Skeletal muscle satellite cell (primary cell): ENCODE results near the gene GSTK1. TPM values are rescaled to one million over a fixed set of nuclear protein-coding genes. Genes with fewer than 3 reads are reported as not detected.
"Not testable (repeated sequence)": the region's sequence is repeated elsewhere in the genome, so short reads cannot be mapped to it uniquely, and the experiment has no call there.

Source experiments
- H3K27me3 ChIP-seq: 2 replicates; pipeline ENCODE4 v1.7.0; 2013; ENCODE audit warnings: low read length; ENCODE audit not compliant: control insufficient read depth, insufficient read depth
- H3K36me3 ChIP-seq: 2 replicates; pipeline ENCODE4 v1.7.0; 2013; ENCODE audit warnings: mild to moderate bottlenecking, control low read depth, low read length; ENCODE audit not compliant: insufficient read depth
- H3K4me1 ChIP-seq: 2 replicates; pipeline ENCODE4 v1.7.0; 2013; ENCODE audit warnings: low read length; ENCODE audit not compliant: control insufficient read depth, insufficient read depth
- H3K4me2 ChIP-seq: 2 replicates; pipeline ENCODE4 v1.7.0; 2013; ENCODE audit warnings: mild to moderate bottlenecking, low read length
- H3K4me3 ChIP-seq: 2 replicates; pipeline ENCODE4 v1.7.0; 2013; ENCODE audit warnings: low read length
- H3K9ac ChIP-seq: 2 replicates; pipeline ENCODE4 v1.7.0; 2013; ENCODE audit warnings: mild to moderate bottlenecking, low read depth, low read length, moderate library complexity
- H3K9me3 ChIP-seq: replicated peaks from 2 replicates; pipeline ENCODE4 v1.7.0; 2013; ENCODE audit warnings: mild to moderate bottlenecking, control low read depth, low read length
- total RNA-seq: library from RNA; depleted of rRNA; stranded (reverse); fragments of >200 nt; gene quantifications from 2 replicates; pipeline ENCODE4 v1.2.3, GENCODE V29; 2012; rRNA removed

GSTK1 gene
- 77.6 and 102 TPM in 2 replicates for total RNA-seq

- Histone ChIP-seq H3K4me3 (peak within 1 kb of the TSS; percentile 99), H3K4me1 (peaks cover 17% of the 10 kb centered on the region), H3K27me3 (no peaks in the 10 kb centered on the region)
Observed at GRCh38 chr7:143263266-143264195, at the start of gene GSTK1. Gene GSTK1 (plus strand): TSS chr7:143263441. CDS start chr7:143263514, 73 bp downstream.

GRCh38 chr7:143213478-143213877 is 49.8 kb upstream of the GSTK1 start:
- H3K4me1 ChIP-seq, H3K36me3 ChIP-seq, H3K4me2 ChIP-seq, H3K9ac ChIP-seq, H3K27me3 ChIP-seq, H3K4me3 ChIP-seq, H3K9me3 ChIP-seq: not testable (repeated sequence)

More at GRCh38 chr7:143263266-143264195, at the start of gene GSTK1:
- H3K9ac ChIP-seq = peak within 1 kb of the TSS; percentile 92
- no peaks in the 10 kb centered on the region for H3K9me3 ChIP-seq
- H3K4me2 ChIP-seq = peak within 1 kb of the TSS; percentile 98
- H3K36me3 ChIP-seq = peaks cover 15% of the 10 kb centered on the region

GRCh38 chr7:143214789-143215679 is 48.2 kb upstream of the GSTK1 start:
- H3K4me1 ChIP-seq = peaks cover 10% of the 10 kb centered on the region
- no peak overlapping the region for H3K4me3 ChIP-seq
- H3K27me3 ChIP-seq = no peaks in the 10 kb centered on the region
- no peaks in the 10 kb centered on the region for H3K9me3 ChIP-seq
- no peak overlapping the region for H3K9ac ChIP-seq
- no peaks in the 10 kb centered on the region for H3K36me3 ChIP-seq
- H3K4me2 ChIP-seq = no peak overlapping the region

- Histone ChIP-seq H3K4me3 (no peak overlapping the region), H3K4me2 (no peak overlapping the region), H3K9me3 (no peaks in the 10 kb centered on the region), H3K36me3 (no peaks in the 10 kb centered on the region), H3K4me1 (peaks cover 10% of the 10 kb centered on the region), H3K9ac (peak overlapping the region; percentile 32), H3K27me3 (no peaks in the 10 kb centered on the region)
Observed at GRCh38 chr7:143216151-143216550, 47.1 kb upstream of the GSTK1 start.

- Histone ChIP-seq H3K4me3 (no peak overlapping the region), H3K27me3 (no peaks in the 10 kb centered on the region), H3K4me2 (no peak overlapping the region), H3K9ac (no peak overlapping the region), H3K4me1 (peaks cover 10% of the 10 kb centered on the region), H3K9me3 (no peaks in the 10 kb centered on the region), H3K36me3 (no peaks in the 10 kb centered on the region)
Observed at GRCh38 chr7:143216686-143217085, 46.6 kb upstream of the GSTK1 start.

- Histone ChIP-seq H3K36me3 (no peaks in the 10 kb centered on the region), H3K9ac (no peak overlapping the region), H3K4me3 (no peak overlapping the region), H3K4me1 (peaks cover 10% of the 10 kb centered on the region), H3K9me3 (no peaks in the 10 kb centered on the region), H3K27me3 (peaks cover 8% of the 10 kb centered on the region), H3K4me2 (no peak overlapping the region)
Observed at GRCh38 chr7:143217806-143218205, 45.4 kb upstream of the GSTK1 start.

GRCh38 chr7:143221286-143221685 is 42.0 kb upstream of the GSTK1 start:
- Histone ChIP-seq H3K4me3 (no peak overlapping the region), H3K4me2 (no peak overlapping the region), H3K9me3 (no peaks in the 10 kb centered on the region), H3K36me3 (no peaks in the 10 kb centered on the region), H3K27me3 (peaks cover 15% of the 10 kb centered on the region), H3K4me1 (peaks cover 2% of the 10 kb centered on the region), H3K9ac (no peak overlapping the region)

GRCh38 chr7:143221737-143222136 is 41.5 kb upstream of the GSTK1 start, which contains the start of gene TAS2R40:
Gene TAS2R40 (plus strand): TSS chr7:143222037. CDS start chr7:143222079, 42 bp downstream.
- no peaks in the 10 kb centered on the region for H3K9me3 ChIP-seq
- H3K9ac ChIP-seq = no peak within 1 kb of the TSS
- no peaks in the 10 kb centered on the region for H3K4me1 ChIP-seq
- H3K4me3 ChIP-seq = no peak within 1 kb of the TSS
- H3K27me3 ChIP-seq = peaks cover 15% of the 10 kb centered on the region
- no peak within 1 kb of the TSS for H3K4me2 ChIP-seq
- no peaks in the 10 kb centered on the region for H3K36me3 ChIP-seq

GRCh38 chr7:143222782-143223181 is 40.5 kb upstream of the GSTK1 start:
- peaks cover 5% of the 10 kb centered on the region for H3K4me1 ChIP-seq

GRCh38 chr7:143223784-143224183 is 39.5 kb upstream of the GSTK1 start:
- Histone ChIP-seq H3K9me3 (no peaks in the 10 kb centered on the region), H3K4me1 (peaks cover 13% of the 10 kb centered on the region), H3K9ac (no peak overlapping the region), H3K4me2 (no peak overlapping the region), H3K27me3 (peaks cover 15% of the 10 kb centered on the region), H3K4me3 (no peak overlapping the region), H3K36me3 (no peaks in the 10 kb centered on the region)

More at GRCh38 chr7:143222782-143223181, 40.5 kb upstream of the GSTK1 start:
- Histone ChIP-seq H3K9me3 (no peaks in the 10 kb centered on the region), H3K9ac (no peak overlapping the region), H3K4me3 (no peak overlapping the region), H3K36me3 (no peaks in the 10 kb centered on the region), H3K27me3 (peaks cover 15% of the 10 kb centered on the region), H3K4me2 (no peak overlapping the region)

GRCh38 chr7:143225047-143225446 is 38.2 kb upstream of the GSTK1 start:
- Histone ChIP-seq H3K4me3 (no peak overlapping the region), H3K4me2 (no peak overlapping the region), H3K9me3 (no peaks in the 10 kb centered on the region), H3K4me1 (peaks cover 21% of the 10 kb centered on the region), H3K9ac (no peak overlapping the region), H3K27me3 (peaks cover 15% of the 10 kb centered on the region), H3K36me3 (no peaks in the 10 kb centered on the region)
